ENCODE measurements around the gene DCP1B.
A peak's percentile ranks its signal among the peaks of the same experiment; 100 is the strongest.

Gene DCP1B

DNA sequence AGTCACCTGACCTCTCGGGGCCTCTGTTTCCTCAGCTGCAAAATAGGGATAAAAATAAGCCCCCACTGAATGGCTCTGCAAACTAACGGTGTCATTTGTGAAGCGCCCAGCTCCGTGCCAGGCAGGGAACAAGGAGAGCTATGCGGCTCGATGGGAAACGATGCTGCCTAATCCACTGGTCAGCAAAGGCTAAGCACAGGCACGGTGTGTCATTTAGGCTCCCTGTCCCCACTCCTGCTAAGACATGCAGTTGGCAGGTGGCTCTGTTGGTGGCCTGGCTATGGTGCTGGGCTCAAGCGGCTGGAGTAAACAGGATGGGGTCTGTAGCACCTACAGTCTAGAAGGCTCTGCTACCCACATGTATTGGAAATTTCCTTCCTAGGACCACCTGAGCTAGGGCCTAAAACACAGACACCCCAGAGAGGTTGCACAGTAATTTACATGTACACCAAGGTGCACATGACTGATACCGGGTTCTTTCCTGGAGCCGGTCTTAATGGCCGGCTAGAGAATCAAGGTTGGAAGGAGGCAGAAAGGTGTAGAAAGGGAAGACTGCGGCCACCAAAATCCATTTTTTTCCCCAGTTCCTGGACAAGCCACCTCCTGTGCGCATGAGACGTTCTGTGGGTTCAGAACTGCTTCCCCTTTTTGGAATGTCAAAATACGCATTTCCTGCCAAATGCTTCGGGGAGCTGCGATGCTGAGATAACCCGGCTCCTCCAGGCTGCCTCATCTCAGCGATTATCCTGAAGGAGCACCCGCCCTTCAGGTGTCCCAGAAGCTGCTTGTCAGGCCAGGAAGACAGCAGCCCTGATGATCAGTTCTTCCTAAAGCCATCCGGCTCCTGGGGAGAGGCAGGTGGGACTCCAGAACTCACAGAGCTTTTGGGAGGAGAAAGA lies 86.8 kb downstream of the DCP1B start:
- peak; percentile 17 for DNase-seq (ENCODE audit: low spot score)
- TF ChIP-seq, protein P1, sequence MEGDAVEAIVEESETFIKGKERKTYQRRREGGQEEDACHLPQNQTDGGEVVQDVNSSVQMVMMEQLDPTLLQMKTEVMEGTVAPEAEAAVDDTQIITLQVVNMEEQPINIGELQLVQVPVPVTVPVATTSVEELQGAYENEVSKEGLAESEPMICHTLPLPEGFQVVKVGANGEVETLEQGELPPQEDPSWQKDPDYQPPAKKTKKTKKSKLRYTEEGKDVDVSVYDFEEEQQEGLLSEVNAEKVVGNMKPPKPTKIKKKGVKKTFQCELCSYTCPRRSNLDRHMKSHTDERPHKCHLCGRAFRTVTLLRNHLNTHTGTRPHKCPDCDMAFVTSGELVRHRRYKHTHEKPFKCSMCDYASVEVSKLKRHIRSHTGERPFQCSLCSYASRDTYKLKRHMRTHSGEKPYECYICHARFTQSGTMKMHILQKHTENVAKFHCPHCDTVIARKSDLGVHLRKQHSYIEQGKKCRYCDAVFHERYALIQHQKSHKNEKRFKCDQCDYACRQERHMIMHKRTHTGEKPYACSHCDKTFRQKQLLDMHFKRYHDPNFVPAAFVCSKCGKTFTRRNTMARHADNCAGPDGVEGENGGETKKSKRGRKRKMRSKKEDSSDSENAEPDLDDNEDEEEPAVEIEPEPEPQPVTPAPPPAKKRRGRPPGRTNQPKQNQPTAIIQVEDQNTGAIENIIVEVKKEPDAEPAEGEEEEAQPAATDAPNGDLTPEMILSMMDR (IDR thresholded peaks at IDR 0.05; ENCODE audit: extremely low read depth, missing control alignments), result no peak

GRCh38 chr12:1916371-1917171 lies 87.7 kb downstream of the DCP1B start:
- TF ChIP-seq, protein P1 (IDR thresholded peaks at IDR 0.05; ENCODE audit: extremely low read depth, missing control alignments), result no peak
- peak; percentile 8 for DNase-seq (ENCODE audit: low spot score)

DNA sequence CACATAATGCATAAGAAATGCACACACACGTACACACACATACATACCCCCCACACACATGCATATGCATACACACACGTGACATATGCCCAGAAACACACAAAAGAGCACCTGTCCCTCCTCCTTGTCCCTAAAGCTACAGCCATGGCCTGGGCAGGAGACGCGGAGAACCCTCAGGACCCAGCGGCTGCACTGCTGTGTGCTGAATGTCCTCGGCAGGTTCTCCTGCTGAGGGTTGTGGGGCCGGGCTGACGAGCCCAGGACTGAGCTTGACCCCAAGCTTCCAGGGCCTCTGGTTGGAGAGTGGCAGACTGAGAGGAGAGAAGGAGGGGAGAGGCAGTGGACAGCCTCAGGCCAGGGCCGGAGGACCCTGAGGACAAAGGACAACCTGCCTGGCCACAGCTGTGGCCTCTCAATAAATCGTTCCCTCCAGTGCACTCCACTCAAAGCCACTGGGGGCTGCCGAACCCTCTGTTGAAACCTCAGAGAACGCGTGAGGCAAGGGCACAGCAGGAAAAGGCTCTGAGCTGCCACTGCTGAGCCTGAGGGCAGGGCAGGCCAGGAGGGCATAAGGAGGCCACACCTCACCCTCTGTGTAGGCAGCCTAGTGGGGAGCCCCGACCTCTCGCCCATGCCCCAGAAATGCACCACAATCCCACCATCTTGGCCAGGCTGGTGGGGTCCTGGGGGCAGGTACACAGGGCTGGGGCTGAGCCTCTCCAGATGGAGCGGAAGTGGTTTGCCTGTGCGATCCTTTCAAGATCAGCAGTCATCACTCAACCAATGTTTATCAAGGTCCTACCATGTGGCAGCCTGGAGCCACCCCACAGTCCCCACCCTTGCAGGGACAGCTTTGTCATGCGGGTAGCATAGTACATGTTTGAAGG lies 88.9 kb downstream of the DCP1B start:
- TF ChIP-seq, protein P1 (IDR thresholded peaks at IDR 0.05; ENCODE audit: extremely low read depth, missing control alignments), result no peak
- DNase-seq (ENCODE audit: low spot score), result peak; percentile 19

- peak; percentile 7 for DNase-seq (ENCODE audit: low spot score)
- TF ChIP-seq, protein P1 (IDR thresholded peaks at IDR 0.05; ENCODE audit: extremely low read depth, missing control alignments), result no peak
Observed at GRCh38 chr12:1914114-1914911, 89.9 kb downstream of the DCP1B start.

- DNase-seq (ENCODE audit: low spot score), result no peak
- TF ChIP-seq, protein P1 (IDR thresholded peaks at IDR 0.05; ENCODE audit: extremely low read depth, missing control alignments), result no peak
Observed at GRCh38 chr12:1913377-1914113, 90.7 kb downstream of the DCP1B start.

Measured in GM20000 (cell line).